Mesodermal cell (in vitro differentiated cells): Measurements from ENCODE around the gene TMEM175.

Experiments used
- H3K27ac ChIP-seq: 2 replicates; pipeline ENCODE4 v1.7.0; 2013; ENCODE audit warnings: mild to moderate bottlenecking, low read depth, low read length, moderate library complexity; ENCODE audit not compliant: severe bottlenecking
- H3K36me3 ChIP-seq: 2 replicates; pipeline ENCODE4 v1.7.1; 2013; ENCODE audit warnings: mild to moderate bottlenecking, low read length, moderate library complexity; ENCODE audit not compliant: control insufficient read depth, insufficient read depth
- H3K4me1 ChIP-seq: one replicate; pipeline ENCODE4 v1.7.1; 2013; ENCODE audit warnings: mild to moderate bottlenecking, low read length; ENCODE audit not compliant: insufficient read depth, control insufficient read depth, poor library complexity, severe bottlenecking
- H3K4me3 ChIP-seq: 2 replicates; pipeline ENCODE4 v1.7.0; 2013; ENCODE audit warnings: low read length, control low read depth, mild to moderate bottlenecking; ENCODE audit not compliant: insufficient read depth, poor library complexity, severe bottlenecking; ENCODE audit errors: extremely low read depth
- H3K9me3 ChIP-seq: 2 replicates; pipeline ENCODE4 v1.7.1; 2013; ENCODE audit warnings: mild to moderate bottlenecking, low read length, moderate library complexity; ENCODE audit not compliant: control insufficient read depth
- WGBS, 2 experiments: methylation state at CpG; one replicate each; pipeline ENCODE4 v1.1.5; 2013; ENCODE audit warnings: missing lambda C conversion rate in 2 of 2; ENCODE audit not compliant: insufficient coverage in 2 of 2; 5-methylcytosine and 5-hydroxymethylcytosine counted together

TMEM175 gene

GRCh38 chr4:948101-948935 is 16.1 kb downstream of the TMEM175 start:
- H3K9me3 ChIP-seq, result no peaks in the 10 kb centered on the region
- 86 to 87% methylated on average over 31 to 33 of the region's 33 CpGs for WGBS, 2 experiments

GRCh38 chr4:948936-949300 is 16.7 kb downstream of the TMEM175 start:
- Histone ChIP-seq H3K36me3 (no peaks in the 10 kb centered on the region), H3K4me3 (no peak overlapping the region), H3K4me1 (no peaks in the 10 kb centered on the region), H3K27ac (no peak overlapping the region), H3K9me3 (no peaks in the 10 kb centered on the region)
- WGBS, 2 experiments, result 87 to 89% methylated on average over 13 of the region's 13 CpGs

More at GRCh38 chr4:948101-948935, 16.1 kb downstream of the TMEM175 start:
- no peaks in the 10 kb centered on the region for H3K36me3 ChIP-seq
- no peak overlapping the region for H3K27ac ChIP-seq
- H3K4me1 ChIP-seq, result no peaks in the 10 kb centered on the region
- no peak overlapping the region for H3K4me3 ChIP-seq

GRCh38 chr4:949656-950055 is 17.4 kb downstream of the TMEM175 start:
- H3K27ac ChIP-seq, result no peak overlapping the region
- no peaks in the 10 kb centered on the region for H3K36me3 ChIP-seq
- no peak overlapping the region for H3K4me3 ChIP-seq
- 90 to 92% methylated on average over 19 of the region's 20 CpGs for WGBS, 2 experiments
- no peaks in the 10 kb centered on the region for H3K9me3 ChIP-seq
- no peaks in the 10 kb centered on the region for H3K4me1 ChIP-seq

GRCh38 chr4:950136-951020 is 18.1 kb downstream of the TMEM175 start:
- no peak overlapping the region for H3K27ac ChIP-seq
- H3K4me3 ChIP-seq, result no peak overlapping the region
- H3K4me1 ChIP-seq, result no peaks in the 10 kb centered on the region
- no peaks in the 10 kb centered on the region for H3K36me3 ChIP-seq
- H3K9me3 ChIP-seq, result no peaks in the 10 kb centered on the region
- 93% methylated on average over 20 to 25 of the region's 30 CpGs for WGBS, 2 experiments

GRCh38 chr4:951186-951585 is 18.9 kb downstream of the TMEM175 start:
- H3K4me1 ChIP-seq, result no peaks in the 10 kb centered on the region
- H3K9me3 ChIP-seq, result no peaks in the 10 kb centered on the region
- no peaks in the 10 kb centered on the region for H3K36me3 ChIP-seq
- WGBS, 2 experiments, result 80 to 89% methylated on average over 3 of the region's 7 CpGs
- H3K27ac ChIP-seq, result no peak overlapping the region
- no peak overlapping the region for H3K4me3 ChIP-seq

GRCh38 chr4:951594-952468 is 19.6 kb downstream of the TMEM175 start:
- 91 to 94% methylated on average over 17 to 22 of the region's 23 CpGs for WGBS, 2 experiments
- Histone ChIP-seq H3K4me3 (no peak overlapping the region), H3K27ac (no peak overlapping the region), H3K9me3 (no peaks in the 10 kb centered on the region), H3K4me1 (no peaks in the 10 kb centered on the region), H3K36me3 (no peaks in the 10 kb centered on the region)

GRCh38 chr4:952881-953573 is 20.8 kb downstream of the TMEM175 start:
- Histone ChIP-seq H3K4me1 (no peaks in the 10 kb centered on the region), H3K9me3 (no peaks in the 10 kb centered on the region), H3K36me3 (no peaks in the 10 kb centered on the region), H3K4me3 (no peak overlapping the region), H3K27ac (no peak overlapping the region)
- 95 to 96% methylated on average over 24 to 25 of the region's 28 CpGs for WGBS, 2 experiments

- no peak overlapping the region for H3K4me3 ChIP-seq
- H3K36me3 ChIP-seq, result peaks cover 2% of the 10 kb centered on the region
- no peaks in the 10 kb centered on the region for H3K9me3 ChIP-seq
- no peak overlapping the region for H3K27ac ChIP-seq
- 98% methylated on average over 11 to 13 of the region's 13 CpGs for WGBS, 2 experiments
- no peaks in the 10 kb centered on the region for H3K4me1 ChIP-seq
Measured at GRCh38 chr4:953574-953915, 21.3 kb downstream of the TMEM175 start.

- Histone ChIP-seq H3K9me3 (no peaks in the 10 kb centered on the region), H3K4me3 (no peak overlapping the region), H3K4me1 (no peaks in the 10 kb centered on the region), H3K27ac (no peak overlapping the region), H3K36me3 (peaks cover 4% of the 10 kb centered on the region)
- WGBS, 2 experiments, result 88 to 89% methylated on average over 13 to 16 of the region's 17 CpGs
Measured at GRCh38 chr4:954211-955020, 22.2 kb downstream of the TMEM175 start.
